Ishikawa (cell line): ENCODE data around the gene PMIS2.

ENCODE experiments used
- CREB1 ChIP-seq: IDR thresholded peaks from 2 replicates; pipeline ENCODE4 v1.6.1; 2012; ENCODE audit warnings: low read depth
- FOXM1 ChIP-seq: IDR thresholded peaks from 2 replicates; pipeline ENCODE4 v1.6.1; 2012; ENCODE audit warnings: low read depth, borderline replicate concordance
- NFIC ChIP-seq: IDR thresholded peaks from 2 replicates; pipeline ENCODE4 v1.6.1; 2012
- RAD21 ChIP-seq: IDR thresholded peaks from 2 replicates; pipeline ENCODE4 v1.6.1; 2012; ENCODE audit warnings: low read depth
- TEAD4 ChIP-seq: IDR thresholded peaks from 2 replicates; pipeline ENCODE4 v1.6.1; 2012
- YY1 ChIP-seq: IDR thresholded peaks from 2 replicates; pipeline ENCODE4 v1.6.1; 2012; ENCODE audit warnings: low read depth
- TF ChIP-seq, protein P1 (sequence below): IDR thresholded peaks from 2 replicates; pipeline ENCODE4 v1.6.1; 2012

DNA sequence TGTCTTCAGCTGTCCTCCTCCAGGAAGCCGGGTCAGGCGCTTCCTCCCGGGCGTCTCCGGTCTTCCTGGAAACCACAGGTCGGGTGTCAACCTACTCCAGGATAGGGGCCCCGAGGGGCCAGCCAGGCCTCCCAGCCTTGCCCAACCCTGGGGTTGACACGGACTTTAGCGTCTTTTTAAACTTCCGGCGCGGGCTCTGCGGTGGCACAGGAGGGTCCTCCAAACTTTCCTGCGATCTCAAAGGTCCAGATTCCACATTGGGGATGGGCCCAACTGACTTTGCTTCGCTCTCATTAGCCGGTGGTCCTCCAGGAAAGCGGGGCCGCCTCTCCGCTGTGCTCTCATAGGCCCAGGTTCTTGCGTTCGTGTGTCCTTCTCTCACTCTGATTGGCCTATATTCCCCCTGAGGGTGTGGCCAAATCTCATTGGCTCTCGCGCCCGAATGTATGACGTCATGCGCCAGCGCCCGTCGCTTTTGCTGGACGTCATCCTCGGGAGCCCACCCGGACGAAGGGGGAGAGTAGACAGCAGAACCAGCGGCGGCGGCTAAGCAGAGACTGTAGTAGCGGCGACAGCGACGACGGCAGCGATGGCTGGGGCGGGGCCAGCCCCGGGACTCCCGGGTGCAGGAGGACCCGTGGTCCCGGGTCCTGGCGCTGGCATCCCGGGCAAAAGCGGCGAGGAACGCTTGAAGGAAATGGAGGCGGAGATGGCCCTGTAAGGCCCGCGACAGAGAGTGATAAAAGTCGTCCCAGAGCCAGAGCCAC is 42.8 kb downstream of the PMIS2 start, which contains the start of gene RBM42:
- TF ChIP-seq NFIC, result no peak
- no peak for TF ChIP-seq TEAD4
- TF ChIP-seq, protein P1, sequence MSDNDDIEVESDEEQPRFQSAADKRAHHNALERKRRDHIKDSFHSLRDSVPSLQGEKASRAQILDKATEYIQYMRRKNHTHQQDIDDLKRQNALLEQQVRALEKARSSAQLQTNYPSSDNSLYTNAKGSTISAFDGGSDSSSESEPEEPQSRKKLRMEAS, result peak; percentile 23; the same call in 1 of the 2 replicates
- TF ChIP-seq FOXM1, result no peak
- no peak for TF ChIP-seq RAD21
- TF ChIP-seq YY1, result no peak
- TF ChIP-seq CREB1, result peak; percentile 100
